ENCODE data around the gene GPR137. TPM values are rescaled to one million over a fixed set of nuclear protein-coding genes. Genes with fewer than 3 reads are reported as not detected.

The GPR137 gene
- total RNA-seq, 1 experiment from 2014 or later: 24.4 TPM

GRCh38 chr11:64240435-64241240 lies 45.0 kb upstream of the GPR137 start, which contains the start of gene FKBP2:
TSS of gene FKBP2 (plus strand) at chr11:64241095. CDS start at chr11:64242388, 1,293 bp downstream.
- ChIA-PET POLR2A (interaction anchor here (0.7 to 1.4 kb wide), 11 partner anchors 8 to 115 kb away, joined by 4 to 11 read pairs (median 5); partner anchors contain the start of genes NUDT22, PRDX5, TRMT112 and TRPT1), CTCF (interaction anchor here (0.9 to 2.2 kb wide), 7 partner anchors 10 to 116 kb away, joined by 3 to 10 read pairs (median 6); partner anchors contain the start of genes PRDX5 and TRMT112), RAD21 (ENCODE audit: low non-redundant PET in 1 of 2, low total read pairs in 2 of 2, uncharacterized antibody in 2 of 2, unreplicated experiment in 2 of 2) (no interaction called here)
- peaks cover 43% of the 10 kb centered on the region for H3K79me2 ChIP-seq (ENCODE audit: insufficient read depth, low read length)
- H2AFZ ChIP-seq (ENCODE audit: low read depth, low read length, poor library complexity, severe bottlenecking): no peak within 1 kb of the TSS
- no peaks in the 10 kb centered on the region for H3K9me2 ChIP-seq (ENCODE audit: insufficient read depth)
- peak within 1 kb of the TSS; percentile 96 for H3K27ac ChIP-seq (ENCODE audit: low read depth, low read length)
- H3K27me3 ChIP-seq (ENCODE audit: insufficient read depth, low read length): no peaks in the 10 kb centered on the region
- no peaks in the 10 kb centered on the region for H4K20me1 ChIP-seq (ENCODE audit: insufficient read depth)
- H3K9me3 ChIP-seq (ENCODE audit: control insufficient read depth in 1 of 2, insufficient read depth in 1 of 2, low read depth in 1 of 2, low read length in 2 of 2): no peaks in the 10 kb centered on the region
- TSS peak; percentile 81 for BruUV-seq (replicated peaks)
- peak within 1 kb of the TSS; percentile 84 for H3K4me2 ChIP-seq (ENCODE audit: low read length)
- peaks cover 0 to 20% of the 10 kb centered on the region in 2 experiments; a peak in 1 of 4 replicates for H3K36me3 ChIP-seq (ENCODE audit: control insufficient read depth in 1 of 2, insufficient read depth in 2 of 2, low read length in 2 of 2)
- peak within 1 kb of the TSS; percentile 70 to 91 for H3K4me3 ChIP-seq (replicated peaks in 1 of 2; ENCODE audit: low read depth in 1 of 2, low read length in 2 of 2)
- H3K9ac ChIP-seq (ENCODE audit: low read length): peak within 1 kb of the TSS; percentile 99
- intact Hi-C loops (cut with micrococcal nuclease): loop anchor here (2.0 kb wide), 1 partner anchor 64 kb away; the partner anchor contains the start of gene ESRRA
- H3K4me1 ChIP-seq (ENCODE audit: control insufficient read depth in 1 of 2, insufficient read depth in 2 of 2, low read length in 2 of 2): peaks cover 32 to 66% of the 10 kb centered on the region in 2 experiments
- ATAC-seq (peak; percentile 65), DNase-seq (ENCODE audit: low read depth, low spot score) (peak; percentile 91)
- TF ChIP-seq POLR2A (IDR thresholded peaks at IDR 0.05; ENCODE audit: borderline replicate concordance, extremely low read depth, insufficient read depth, insufficient read length) (peak; percentile 89), SRF (IDR thresholded peaks at IDR 0.05; ENCODE audit: low read depth) (no peak), CEBPB (IDR thresholded peaks at IDR 0.05; ENCODE audit: low read depth) (no peak), FOSL1 (IDR thresholded peaks at IDR 0.05; ENCODE audit: low read depth) (no peak), ZFX (IDR thresholded peaks at IDR 0.05) (peak; percentile 48; the same call in 1 of the 2 replicates), RAD21 (IDR thresholded peaks at IDR 0.05; ENCODE audit: low read depth) (no peak), ELF1 (IDR thresholded peaks at IDR 0.05; ENCODE audit: borderline replicate concordance, low read depth) (no peak), EGR1 (IDR thresholded peaks at IDR 0.05; ENCODE audit: low read depth) (no peak), REST (IDR thresholded peaks at IDR 0.05; ENCODE audit: low read depth) (no peak), EZH2phosphoT487 (IDR thresholded peaks at IDR 0.05; ENCODE audit: borderline replicate concordance) (no peak), TCF7L2 (IDR thresholded peaks at IDR 0.05; ENCODE audit: borderline replicate concordance, extremely low read depth, insufficient read depth, insufficient read length) (peak; percentile 27), ZNF274 (IDR thresholded peaks at IDR 0.05; ENCODE audit: low read depth, low read length) (no peak), SP1 (IDR thresholded peaks at IDR 0.05; ENCODE audit: low read depth) (no peak), CTCF (IDR thresholded peaks at IDR 0.05 in 2 of 3, conservative IDR thresholded peaks at IDR 0.05 in 1 of 3; ENCODE audit: borderline replicate concordance in 1 of 3, insufficient read depth in 1 of 3, low read depth in 2 of 3, low read length in 2 of 3) (no peak), EZH2 (IDR thresholded peaks at IDR 0.05) (no peak), ZBTB33 (IDR thresholded peaks at IDR 0.05; ENCODE audit: extremely low read depth, insufficient replicate concordance, low read length) (peak; percentile 75), JUND (IDR thresholded peaks at IDR 0.05) (no peak), YY1 (IDR thresholded peaks at IDR 0.05; ENCODE audit: extremely low read depth, insufficient replicate concordance, low read depth, low read length) (peak; percentile 52), ATF3 (IDR thresholded peaks at IDR 0.05) (no peak)

Measured in HCT116 (cell line).